Body of pancreas (tissue), 4 donors: ENCODE results near the gene NEMF.

Experiments
- POLR2A ChIP-seq, 3 donors: fragments of 450-650 bp; IDR thresholded peaks; one replicate each; pipeline ENCODE4 v1.6.1; 2016; ENCODE audit warnings: antibody characterized with exemption in 3 of 3, mild to moderate bottlenecking in 2 of 3
- TF ChIP-seq, protein P1 (sequence below), 7 experiments: fragments of 450-650 bp in 4 of 7; fragments of 200-600 bp in 3 of 7; sonication (generic) in 3 of 7; IDR thresholded peaks; one replicate each; pipeline ENCODE4 v1.5.1; 2016 to 2019; ENCODE audit warnings: antibody characterized with exemption in 7 of 7

DNA sequence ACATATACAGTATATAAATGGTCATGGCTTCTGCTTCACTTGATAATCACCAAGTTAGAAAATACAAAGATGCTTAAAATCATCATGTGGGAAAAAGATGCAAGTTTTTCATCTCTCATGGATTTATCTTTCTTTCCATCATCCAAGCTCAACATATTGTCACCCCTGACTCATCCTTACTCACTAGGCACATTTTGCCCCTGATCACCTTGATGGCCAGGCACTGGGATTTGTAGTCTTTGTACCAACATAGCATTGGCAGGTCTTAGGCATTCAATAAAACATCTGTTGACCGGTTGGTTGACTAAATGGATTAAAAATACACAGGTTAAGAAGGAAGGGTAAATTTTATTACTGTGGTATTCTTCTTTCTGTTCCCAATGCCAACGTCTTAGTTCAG lies 56.6 kb downstream of the NEMF start:
- TF ChIP-seq, protein P1, sequence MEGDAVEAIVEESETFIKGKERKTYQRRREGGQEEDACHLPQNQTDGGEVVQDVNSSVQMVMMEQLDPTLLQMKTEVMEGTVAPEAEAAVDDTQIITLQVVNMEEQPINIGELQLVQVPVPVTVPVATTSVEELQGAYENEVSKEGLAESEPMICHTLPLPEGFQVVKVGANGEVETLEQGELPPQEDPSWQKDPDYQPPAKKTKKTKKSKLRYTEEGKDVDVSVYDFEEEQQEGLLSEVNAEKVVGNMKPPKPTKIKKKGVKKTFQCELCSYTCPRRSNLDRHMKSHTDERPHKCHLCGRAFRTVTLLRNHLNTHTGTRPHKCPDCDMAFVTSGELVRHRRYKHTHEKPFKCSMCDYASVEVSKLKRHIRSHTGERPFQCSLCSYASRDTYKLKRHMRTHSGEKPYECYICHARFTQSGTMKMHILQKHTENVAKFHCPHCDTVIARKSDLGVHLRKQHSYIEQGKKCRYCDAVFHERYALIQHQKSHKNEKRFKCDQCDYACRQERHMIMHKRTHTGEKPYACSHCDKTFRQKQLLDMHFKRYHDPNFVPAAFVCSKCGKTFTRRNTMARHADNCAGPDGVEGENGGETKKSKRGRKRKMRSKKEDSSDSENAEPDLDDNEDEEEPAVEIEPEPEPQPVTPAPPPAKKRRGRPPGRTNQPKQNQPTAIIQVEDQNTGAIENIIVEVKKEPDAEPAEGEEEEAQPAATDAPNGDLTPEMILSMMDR (IDR thresholded peaks at IDR 0.05) = no peak
- TF ChIP-seq POLR2A (IDR thresholded peaks at IDR 0.05) = no peak
